Neutrophil (primary cell): Measurements from ENCODE around the gene TBXAS1.

Experiments
- H3K27ac ChIP-seq: fragments of 200-600 bp; sonication (generic); 2 replicates; pipeline ENCODE4 v1.5.1; 2016; ENCODE audit warnings: mild to moderate bottlenecking, moderate library complexity
- H3K27me3 ChIP-seq: fragments of 200-600 bp; sonication (generic); 2 replicates; pipeline ENCODE4 v1.6.0; 2016; ENCODE audit warnings: mild to moderate bottlenecking
- H3K36me3 ChIP-seq: fragments of 200-600 bp; sonication (generic); 2 replicates; pipeline ENCODE4 v1.5.1; 2017
- H3K4me1 ChIP-seq, 2 experiments: fragments of 200-600 bp in 1 of 2; sonication (generic) in 1 of 2; 1 replicate in 1 of 2; 2 replicates in 1 of 2; pipeline versions ENCODE4 v1.5.1 to v1.6.1; 2013 to 2016; ENCODE audit warnings: low read depth in 1 of 2, low read length in 1 of 2, mild to moderate bottlenecking in 1 of 2, moderate library complexity in 1 of 2; ENCODE audit not compliant: control insufficient read depth in 1 of 2, insufficient read depth in 1 of 2
- H3K4me3 ChIP-seq, 2 experiments: fragments of 200-600 bp in 1 of 2; sonication (generic) in 1 of 2; 1 replicate in 1 of 2; 2 replicates in 1 of 2; pipeline ENCODE4 v1.5.1; 2013 to 2016; ENCODE audit warnings: low read depth in 1 of 2, low read length in 1 of 2, mild to moderate bottlenecking in 1 of 2, moderate library complexity in 1 of 2
- H3K9me3 ChIP-seq: fragments of 200-600 bp; sonication (generic); 2 replicates; pipeline ENCODE4 v1.5.1; 2016
- CTCF ChIP-seq: fragments of 200-600 bp; sonication (generic); IDR thresholded peaks from 2 replicates; pipeline ENCODE4 v1.5.1; 2016; ENCODE audit warnings: antibody characterized with exemption

The TBXAS1 gene

GRCh38 chr7:139829025-139829774 lies at the start of gene TBXAS1:
TBXAS1 (plus strand) TSS chr7:139829264; CDS start chr7:139829391, 127 bp downstream.
- Histone ChIP-seq H3K4me3 (peak within 1 kb of the TSS; percentile 78 to 82), H3K36me3 (no peaks in the 10 kb centered on the region), H3K4me1 (peaks cover 19 to 36% of the 10 kb centered on the region in 2 experiments), H3K9me3 (no peaks in the 10 kb centered on the region), H3K27me3 (no peaks in the 10 kb centered on the region), H3K27ac (peak within 1 kb of the TSS; percentile 99)
- peak; percentile 56 for TF ChIP-seq CTCF

DNA sequence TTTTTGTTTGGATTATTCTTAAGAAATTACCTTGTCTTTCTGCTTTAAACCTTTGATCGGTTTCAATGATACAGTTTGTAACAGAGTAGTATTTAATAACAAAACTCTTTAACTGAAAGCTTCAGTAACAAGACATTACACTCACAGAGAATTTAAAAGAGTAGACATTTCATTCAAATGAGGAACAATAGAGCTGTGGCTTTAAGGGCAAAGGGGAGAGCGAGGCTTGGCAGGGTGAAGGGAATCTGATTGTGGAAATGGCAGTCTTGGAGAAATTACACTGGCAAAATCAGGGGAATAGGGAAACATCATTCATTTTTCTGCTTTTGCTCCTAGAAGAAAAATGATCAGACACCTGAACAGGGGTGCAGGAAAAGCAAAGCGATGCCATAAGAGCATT lies 46.1 kb upstream of the TBXAS1 start:
- Histone ChIP-seq H3K4me1 (peaks cover 7 to 10% of the 10 kb centered on the region in 2 experiments), H3K27ac (no peak overlapping the region), H3K9me3 (no peaks in the 10 kb centered on the region), H3K27me3 (peaks cover 29% of the 10 kb centered on the region), H3K4me3 (no peak overlapping the region), H3K36me3 (no peaks in the 10 kb centered on the region)
- TF ChIP-seq CTCF, result no peak

DNA sequence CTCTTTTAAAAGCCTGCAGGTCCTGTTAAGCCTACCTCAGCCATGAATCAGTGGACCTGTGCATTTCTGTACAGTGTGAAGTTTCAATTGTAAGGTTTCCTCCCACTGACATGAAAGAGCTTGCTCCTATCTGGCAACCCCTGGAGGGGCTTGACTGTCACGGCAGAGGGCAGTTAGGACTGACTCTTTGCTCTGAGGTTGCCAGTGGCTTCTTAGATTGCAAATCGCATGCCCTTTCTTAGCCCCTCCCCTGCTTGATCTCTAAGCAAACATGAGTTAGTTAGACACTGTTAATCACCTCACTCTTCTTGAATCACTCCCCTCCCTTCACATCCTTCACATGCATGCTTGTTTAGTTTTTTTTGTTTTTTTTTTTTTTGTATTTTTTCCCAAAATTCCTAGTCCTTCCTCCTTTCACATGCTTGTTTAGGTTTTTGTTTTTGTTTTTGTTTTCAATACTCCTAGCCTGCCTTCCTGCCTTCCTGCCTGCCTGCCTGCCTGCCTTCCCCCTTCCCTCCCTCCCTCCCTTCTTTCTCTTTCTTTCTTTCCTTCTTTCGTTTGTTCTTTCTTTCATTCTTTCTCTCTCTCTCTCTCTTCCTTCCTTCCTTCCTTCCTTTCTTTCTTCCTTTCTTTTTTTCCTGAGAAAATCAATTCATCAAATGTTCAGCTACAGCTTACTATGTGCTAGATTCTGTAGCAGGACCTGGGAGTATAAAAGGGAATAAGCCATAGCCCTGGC lies 45.2 kb upstream of the TBXAS1 start:
- Histone ChIP-seq H3K4me1 (peaks cover 2 to 3% of the 10 kb centered on the region in 2 experiments), H3K36me3 (no peaks in the 10 kb centered on the region), H3K4me3 (no peak overlapping the region), H3K27ac (no peak overlapping the region), H3K9me3 (no peaks in the 10 kb centered on the region), H3K27me3 (peaks cover 26% of the 10 kb centered on the region)
- TF ChIP-seq CTCF, result no peak

GRCh38 chr7:139784648-139785047 lies 44.4 kb upstream of the TBXAS1 start:
- no peak for TF ChIP-seq CTCF
- no peaks in the 10 kb centered on the region for H3K36me3 ChIP-seq

GRCh38 chr7:139791316-139791715 lies 37.7 kb upstream of the TBXAS1 start:
- H3K27ac ChIP-seq, result no peak overlapping the region
- no peaks in the 10 kb centered on the region for H3K4me1 ChIP-seq
- H3K27me3 ChIP-seq, result peaks cover 4% of the 10 kb centered on the region
- no peaks in the 10 kb centered on the region for H3K36me3 ChIP-seq
- H3K9me3 ChIP-seq, result no peaks in the 10 kb centered on the region
- H3K4me3 ChIP-seq, result no peak overlapping the region
- TF ChIP-seq CTCF, result no peak

More at GRCh38 chr7:139784648-139785047, 44.4 kb upstream of the TBXAS1 start:
- Histone ChIP-seq H3K9me3 (no peaks in the 10 kb centered on the region), H3K4me1 (no peaks in the 10 kb centered on the region), H3K4me3 (no peak overlapping the region), H3K27ac (no peak overlapping the region), H3K27me3 (peaks cover 18% of the 10 kb centered on the region)
